SK-N-SH treated with all-trans-retinoic acid at 6 μM for 48 hours (cell line): Measurements from ENCODE around the gene TSPAN9.

ENCODE experiments used
- PPARA ChIP-seq: fragments of 250-450 bp; sonication (Bioruptor Pico); IDR thresholded peaks from 2 replicates; pipeline ENCODE4 v1.5.0; 2020; ENCODE audit warnings: mild to moderate bottlenecking, borderline replicate concordance
- TOX ChIP-seq: fragments of 250-450 bp; sonication (Bioruptor Pico); IDR thresholded peaks from 2 replicates; pipeline ENCODE4 v1.8.0; 2021; ENCODE audit warnings: mild to moderate bottlenecking, moderate library complexity, borderline replicate concordance

- no peak for TF ChIP-seq TOX
- no peak for TF ChIP-seq PPARA (CRISPR knock-in tag)
These were observed 28.0 kb upstream of the TSPAN9 start for GRCh38 chr12:3049176-3049575.
